CD4-positive, alpha-beta T cell treated with Interleukin-6 for 4 hours (primary cell): ENCODE data around the gene PPP1R16B.

ENCODE experiments used
- DNase-seq: peaks from one replicate; pipeline ENCODE4 v3.0.0-alpha.2; 2020; ENCODE audit warnings: mixed read lengths

PPP1R16B gene

GRCh38 chr20:38902601-38903000 lies 97.1 kb downstream of the PPP1R16B start:
- DNase-seq, result no peak

GRCh38 chr20:38903335-38903734 lies 97.8 kb downstream of the PPP1R16B start:
- no peak for DNase-seq

- DNase-seq, result no peak
Observed at GRCh38 chr20:38905375-38905774, 99.9 kb downstream of the PPP1R16B start.

GRCh38 chr20:38907918-38908677 lies 102.6 kb downstream of the PPP1R16B start:
- DNase-seq, result no peak

- no peak for DNase-seq
Observed at GRCh38 chr20:38915355-38915754, 109.9 kb downstream of the PPP1R16B start.

- no peak for DNase-seq
Observed at GRCh38 chr20:38917657-38918056, 112.2 kb downstream of the PPP1R16B start.

- no peak for DNase-seq
Observed at GRCh38 chr20:38918172-38918571, 112.7 kb downstream of the PPP1R16B start.

GRCh38 chr20:38919683-38920082 lies 114.2 kb downstream of the PPP1R16B start:
- no peak for DNase-seq

- DNase-seq, result no peak
Observed at GRCh38 chr20:38920411-38920810, 114.9 kb downstream of the PPP1R16B start.

- no peak for DNase-seq
Observed at GRCh38 chr20:38920851-38921250, 115.4 kb downstream of the PPP1R16B start.

GRCh38 chr20:38924718-38925117 lies 119.2 kb downstream of the PPP1R16B start:
- DNase-seq, result no peak

GRCh38 chr20:38926142-38926933 lies 120.8 kb downstream of the PPP1R16B start, which contains the start of gene FAM83D:
Gene FAM83D, plus strand, starts transcription at chr20:38926417. Its CDS starts 26 bp downstream, at chr20:38926443.
- DNase-seq, result peak; percentile 95

GRCh38 chr20:38926934-38927616 lies 121.6 kb downstream of the PPP1R16B start:
- no peak for DNase-seq

GRCh38 chr20:38927902-38928578 lies 122.5 kb downstream of the PPP1R16B start:
- no peak for DNase-seq

- DNase-seq, result no peak
Observed at GRCh38 chr20:38930242-38930569, 124.7 kb downstream of the PPP1R16B start.

- no peak for DNase-seq
Observed at GRCh38 chr20:38931984-38932383, 126.5 kb downstream of the PPP1R16B start.

GRCh38 chr20:38932457-38933120 lies 127.1 kb downstream of the PPP1R16B start:
- DNase-seq, result no peak

- DNase-seq, result no peak
Observed at GRCh38 chr20:38934530-38934929, 129.0 kb downstream of the PPP1R16B start.

- no peak for DNase-seq
Observed at GRCh38 chr20:38935285-38935684, 129.8 kb downstream of the PPP1R16B start.

- DNase-seq, result no peak
Observed at GRCh38 chr20:38935967-38936407, 130.5 kb downstream of the PPP1R16B start.

GRCh38 chr20:38937000-38937399 lies 131.5 kb downstream of the PPP1R16B start:
- no peak for DNase-seq

- DNase-seq, result no peak
Observed at GRCh38 chr20:38937978-38938473, 132.5 kb downstream of the PPP1R16B start.
